HG03280 (cell line): ENCODE data around the gene HJV.

Source experiments
- ATAC-seq: cut with Tn5 transposase; IDR thresholded peaks from one replicate; pipeline ENCODE4 v1.9.1; 2021; ENCODE audit warnings: mild to moderate bottlenecking, moderate library complexity; ENCODE audit not compliant: unreplicated experiment

Gene HJV

GRCh38 chr1:145994391-145995120 lies 27.0 kb downstream of the HJV start:
- ATAC-seq: no peak

DNA sequence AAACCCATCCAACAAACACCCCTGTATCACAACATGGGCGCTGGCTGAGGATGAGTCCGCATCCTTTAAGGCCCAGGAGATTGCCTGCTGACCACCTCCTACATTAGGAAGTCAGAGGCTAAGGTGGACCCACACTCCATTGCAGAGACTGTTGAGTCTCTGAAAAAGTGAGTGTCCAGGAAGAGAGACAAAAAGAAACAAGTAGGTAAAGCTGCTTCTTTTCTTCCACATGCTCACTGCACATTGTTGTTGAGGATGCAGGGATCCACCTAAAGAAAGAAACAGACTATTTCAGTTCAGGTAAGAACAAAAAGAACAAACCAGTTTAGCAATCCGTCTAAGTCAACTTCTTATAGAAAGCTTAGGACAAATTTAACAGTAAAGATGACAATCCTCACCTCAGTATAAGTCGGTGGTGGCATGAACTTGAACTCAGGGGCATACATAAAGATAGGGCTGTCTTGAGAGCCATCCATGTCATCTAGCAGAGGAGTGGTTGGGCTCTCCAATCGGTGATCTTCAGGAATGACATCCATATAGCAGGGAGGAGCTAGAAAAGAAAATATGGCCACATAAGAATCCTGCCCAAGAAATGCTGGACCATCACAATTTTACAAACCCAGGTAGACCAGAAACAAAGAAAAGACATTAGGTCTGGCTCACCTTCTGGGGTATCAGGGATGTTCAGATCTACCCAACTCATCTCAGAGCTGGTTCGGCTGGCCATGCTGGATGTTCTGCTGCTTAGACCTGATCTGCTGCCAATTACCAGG lies 27.7 kb downstream of the HJV start:
- ATAC-seq: no peak

- ATAC-seq: no peak
Measured at GRCh38 chr1:145992958-145993617, 28.4 kb downstream of the HJV start.

DNA sequence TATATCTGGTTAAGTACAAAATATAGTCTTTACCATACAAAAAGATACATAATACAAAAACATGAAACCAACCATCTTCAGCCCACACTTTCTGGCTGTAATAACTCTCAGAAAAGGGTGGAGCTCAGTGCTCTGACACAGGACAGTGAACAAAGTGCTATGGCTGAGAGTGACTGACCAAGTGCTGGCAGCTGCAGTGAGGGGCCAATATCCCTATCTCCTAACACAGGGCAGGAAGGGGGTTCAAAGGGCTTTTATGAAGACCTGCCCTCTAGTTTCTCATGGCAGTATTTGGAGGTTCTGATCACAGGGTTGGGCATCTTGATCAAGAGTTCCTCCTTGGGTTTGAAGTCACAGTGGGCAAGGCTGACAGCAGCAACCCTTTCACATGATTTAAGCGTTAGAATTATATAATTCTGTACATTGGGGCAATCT lies 29.0 kb downstream of the HJV start:
- no peak for ATAC-seq

- no peak for ATAC-seq
Measured at GRCh38 chr1:145991735-145992412, 29.7 kb downstream of the HJV start.

GRCh38 chr1:145990249-145990855 lies 31.2 kb downstream of the HJV start:
- no peak for ATAC-seq

GRCh38 chr1:145988773-145989172 lies 32.8 kb downstream of the HJV start:
- ATAC-seq: no peak

- ATAC-seq: no peak
Measured at GRCh38 chr1:145987926-145988325, 33.6 kb downstream of the HJV start.

- ATAC-seq: no peak
Measured at GRCh38 chr1:145986551-145986950, 35.0 kb downstream of the HJV start.

GRCh38 chr1:145985502-145986439 lies 35.8 kb downstream of the HJV start:
- no peak for ATAC-seq

GRCh38 chr1:145985129-145985501 lies 36.4 kb downstream of the HJV start:
- ATAC-seq: no peak

DNA sequence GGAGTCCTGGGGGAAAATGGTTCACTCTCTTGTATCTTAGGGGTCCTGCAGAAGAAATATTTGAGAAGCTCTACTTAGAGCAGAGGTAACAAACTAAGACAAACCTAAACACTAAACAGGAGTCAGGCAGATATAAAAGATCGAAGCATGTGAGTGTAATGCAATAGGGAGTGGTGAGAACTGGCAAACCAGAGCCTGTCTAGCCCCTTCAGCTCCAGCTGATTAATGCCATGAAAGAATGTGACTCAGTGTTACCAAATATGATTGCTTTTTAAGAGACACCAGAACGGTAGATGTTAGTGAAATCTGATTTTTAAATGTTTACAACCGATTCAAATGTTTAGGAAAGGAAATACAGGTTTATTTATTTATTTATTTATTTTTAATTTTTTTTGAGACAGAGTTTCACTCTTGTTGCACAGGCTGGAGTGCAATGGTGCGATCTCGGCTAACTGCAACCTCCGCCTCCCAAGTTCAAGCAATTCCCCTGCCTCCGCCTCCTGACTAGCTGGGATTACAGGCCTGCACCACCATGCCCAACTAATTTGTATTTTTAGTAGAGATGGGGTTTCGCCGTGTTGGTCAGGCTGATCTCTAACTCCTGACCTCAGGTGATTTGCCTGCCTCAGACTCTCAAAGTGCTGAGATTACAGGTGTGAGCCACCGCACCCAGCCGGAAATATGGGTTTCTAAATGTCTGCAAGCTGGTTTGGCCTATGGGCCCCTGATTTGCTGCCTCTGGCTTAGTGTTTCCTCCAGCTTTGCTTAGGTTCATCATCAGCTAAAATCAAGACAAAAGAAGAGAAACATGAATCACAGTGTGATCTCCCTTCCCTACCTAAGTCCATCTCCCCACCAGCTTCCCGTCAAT lies 37.3 kb downstream of the HJV start:
- ATAC-seq: no peak

GRCh38 chr1:145983206-145983675 lies 38.3 kb downstream of the HJV start:
- no peak for ATAC-seq

DNA sequence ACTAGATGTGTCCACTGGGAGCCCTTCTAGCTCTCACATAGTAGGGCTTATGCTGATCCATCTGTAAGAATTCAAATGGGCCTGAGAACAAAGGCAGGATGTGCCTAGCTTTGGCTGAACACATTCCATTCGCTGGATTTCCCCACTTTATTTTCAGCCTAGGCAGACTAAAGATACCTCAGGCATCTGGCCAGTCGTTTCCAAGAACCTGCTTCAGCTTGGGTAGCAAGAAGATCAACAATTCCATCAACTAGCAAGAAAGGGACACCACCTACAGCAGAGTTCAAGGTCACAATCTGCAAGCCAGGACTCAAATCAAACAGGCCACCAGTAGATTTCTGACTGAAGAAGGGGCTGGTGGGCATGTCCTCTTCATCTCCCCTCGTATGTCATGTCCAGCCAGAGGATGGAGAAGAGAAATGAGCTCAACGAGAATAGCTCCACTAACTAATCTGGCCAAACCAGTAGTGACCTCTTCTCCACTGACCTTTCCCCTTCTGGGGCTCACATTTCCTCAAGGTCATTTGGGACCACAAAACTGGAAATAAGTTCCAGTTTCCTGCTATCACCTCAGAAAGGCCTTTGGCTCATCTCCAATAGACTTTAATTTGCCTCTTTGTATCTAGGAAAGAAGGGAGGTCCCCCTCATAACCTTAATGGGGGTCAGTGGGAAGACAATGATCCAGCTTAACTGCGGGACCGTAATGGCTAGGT lies 39.4 kb downstream of the HJV start:
- ATAC-seq: no peak

GRCh38 chr1:145980457-145980994 lies 41.0 kb downstream of the HJV start:
- no peak for ATAC-seq

- ATAC-seq: peak; percentile 4
Measured at GRCh38 chr1:145979746-145980456, 41.6 kb downstream of the HJV start.
